ENCODE data around the gene BRAT1. TPM values are rescaled to one million over a fixed set of nuclear protein-coding genes. Genes with fewer than 3 reads are reported as not detected.

Gene BRAT1
- total RNA-seq, 3 donors from 2014 or later, result 20.7 to 27.9 (median 22.1) TPM

DNA sequence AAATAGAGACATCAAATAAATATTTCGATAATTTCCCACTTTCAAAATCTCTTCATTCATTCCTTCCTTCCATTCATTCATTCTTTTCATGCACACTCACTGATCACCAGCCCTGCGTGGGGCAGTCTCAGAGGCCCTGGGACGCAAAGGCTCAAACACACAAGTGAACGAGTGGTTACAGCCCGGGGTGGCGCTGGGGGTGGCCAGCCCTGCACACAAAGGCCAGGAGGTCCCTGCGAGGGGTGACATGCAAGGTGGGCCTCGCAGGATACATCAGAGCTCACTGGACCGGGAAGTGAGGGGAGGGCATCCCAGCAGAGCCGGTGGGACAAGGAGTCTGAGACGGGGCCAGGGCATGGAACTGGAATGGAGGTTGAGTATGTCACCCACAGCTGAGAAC is 46.6 kb upstream of the BRAT1 start:
- TF ChIP-seq, protein P1, sequence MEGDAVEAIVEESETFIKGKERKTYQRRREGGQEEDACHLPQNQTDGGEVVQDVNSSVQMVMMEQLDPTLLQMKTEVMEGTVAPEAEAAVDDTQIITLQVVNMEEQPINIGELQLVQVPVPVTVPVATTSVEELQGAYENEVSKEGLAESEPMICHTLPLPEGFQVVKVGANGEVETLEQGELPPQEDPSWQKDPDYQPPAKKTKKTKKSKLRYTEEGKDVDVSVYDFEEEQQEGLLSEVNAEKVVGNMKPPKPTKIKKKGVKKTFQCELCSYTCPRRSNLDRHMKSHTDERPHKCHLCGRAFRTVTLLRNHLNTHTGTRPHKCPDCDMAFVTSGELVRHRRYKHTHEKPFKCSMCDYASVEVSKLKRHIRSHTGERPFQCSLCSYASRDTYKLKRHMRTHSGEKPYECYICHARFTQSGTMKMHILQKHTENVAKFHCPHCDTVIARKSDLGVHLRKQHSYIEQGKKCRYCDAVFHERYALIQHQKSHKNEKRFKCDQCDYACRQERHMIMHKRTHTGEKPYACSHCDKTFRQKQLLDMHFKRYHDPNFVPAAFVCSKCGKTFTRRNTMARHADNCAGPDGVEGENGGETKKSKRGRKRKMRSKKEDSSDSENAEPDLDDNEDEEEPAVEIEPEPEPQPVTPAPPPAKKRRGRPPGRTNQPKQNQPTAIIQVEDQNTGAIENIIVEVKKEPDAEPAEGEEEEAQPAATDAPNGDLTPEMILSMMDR (IDR thresholded peaks at IDR 0.05), result no peak
- no peak for DNase-seq
- no peaks in the 10 kb centered on the region for H3K4me1 ChIP-seq (ENCODE audit: low read depth)
- H3K4me3 ChIP-seq, result no peak overlapping the region
- no peak for ATAC-seq
- H3K9me3 ChIP-seq, result no peaks in the 10 kb centered on the region
- intact Hi-C loops (cut with DNase I, micrococcal nuclease), result no loop called here
- H3K36me3 ChIP-seq (ENCODE audit: low read depth), result peaks cover 5% of the 10 kb centered on the region

DNA sequence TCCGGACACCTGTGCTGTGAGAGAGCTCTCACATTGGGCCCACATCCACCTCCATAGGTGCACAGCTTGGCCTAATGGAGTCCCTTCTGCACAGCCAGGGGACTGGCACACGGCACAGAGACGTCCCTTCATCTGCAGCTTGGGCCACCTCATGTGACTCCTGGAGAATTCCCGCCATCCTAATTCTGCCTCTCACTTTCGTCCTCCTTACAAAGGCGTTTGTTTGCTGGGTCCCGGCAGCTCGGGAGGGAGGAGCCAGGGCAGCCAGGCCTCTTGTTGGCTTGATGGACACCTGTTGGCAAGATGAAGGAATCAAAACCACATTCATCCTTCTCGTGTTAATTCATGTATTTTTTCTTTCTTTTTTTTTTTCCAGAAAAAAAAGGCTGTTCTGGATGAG is 45.7 kb upstream of the BRAT1 start:
- intact Hi-C loops (cut with DNase I, micrococcal nuclease), result no loop called here
- ATAC-seq (no peak), DNase-seq (peak in 1 of 3 donors; percentile 24)
- H3K4me1 ChIP-seq (ENCODE audit: low read depth), result no peaks in the 10 kb centered on the region
- no peaks in the 10 kb centered on the region for H3K9me3 ChIP-seq
- peaks cover 5% of the 10 kb centered on the region for H3K36me3 ChIP-seq (ENCODE audit: low read depth)
- TF ChIP-seq, protein P1 (IDR thresholded peaks at IDR 0.05), result no peak
- H3K4me3 ChIP-seq, result no peak overlapping the region

DNA sequence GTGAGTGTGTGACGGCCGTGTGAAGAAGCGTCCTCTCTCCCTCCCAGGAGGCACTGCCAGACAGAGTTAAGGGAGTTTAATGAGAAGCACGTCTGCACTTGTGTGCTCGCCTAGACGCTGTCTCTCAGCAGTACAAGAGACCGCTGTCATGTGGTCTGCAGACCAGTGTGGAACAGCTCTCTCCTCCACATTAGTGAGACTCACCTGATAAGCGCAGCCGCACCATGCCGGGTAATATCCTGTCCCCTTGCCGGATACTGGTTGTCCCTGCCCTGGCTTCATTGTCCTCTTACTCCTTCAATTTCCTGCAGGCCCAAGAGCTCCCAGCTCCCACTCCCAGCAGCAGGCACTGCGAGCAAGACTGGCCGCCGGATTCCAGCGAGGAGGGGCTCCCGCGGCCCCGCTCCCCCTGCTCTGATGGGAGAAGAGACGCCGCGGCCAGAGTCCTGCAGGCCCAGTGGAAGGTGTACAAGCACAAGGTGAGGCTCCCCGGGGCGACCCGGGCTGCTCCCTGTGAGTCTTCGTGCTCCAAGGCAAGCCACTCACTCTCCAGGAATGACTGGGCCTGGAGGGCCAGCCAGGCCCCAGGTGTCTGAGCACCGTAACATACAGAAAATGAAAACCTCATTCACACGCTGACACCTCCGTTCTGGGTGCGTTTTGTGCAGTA is 43.0 kb upstream of the BRAT1 start:
- intact Hi-C loops (cut with DNase I, micrococcal nuclease), result no loop called here
- no peak for DNase-seq
- H3K9me3 ChIP-seq, result no peaks in the 10 kb centered on the region
- peaks cover 5% of the 10 kb centered on the region for H3K36me3 ChIP-seq (ENCODE audit: low read depth)
- no peak for ATAC-seq
- TF ChIP-seq, protein P1 (IDR thresholded peaks at IDR 0.05), result no peak
- H3K4me1 ChIP-seq (ENCODE audit: low read depth), result no peaks in the 10 kb centered on the region
- H3K4me3 ChIP-seq, result no peak overlapping the region

DNA sequence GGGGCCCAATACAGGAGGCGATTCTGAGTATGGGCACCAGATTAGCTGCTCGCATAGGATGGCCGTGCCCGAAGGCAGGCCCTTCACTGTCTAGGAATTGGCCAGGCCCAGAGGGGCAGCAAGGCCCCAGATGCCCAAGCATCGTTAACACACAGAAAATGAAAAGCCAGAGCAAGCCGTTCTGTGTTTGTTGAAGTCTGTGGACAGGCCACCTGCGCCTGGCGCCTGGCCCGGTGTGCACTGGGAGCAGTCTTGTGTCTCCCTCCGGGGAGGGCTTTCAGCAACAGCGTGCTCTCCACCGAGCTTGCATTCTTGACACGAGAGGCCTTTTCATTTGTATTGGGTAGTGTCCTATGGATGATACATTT is 41.9 kb upstream of the BRAT1 start:
- Histone ChIP-seq H3K9me3 (no peaks in the 10 kb centered on the region), H3K36me3 (ENCODE audit: low read depth) (peaks cover 5% of the 10 kb centered on the region), H3K4me1 (ENCODE audit: low read depth) (no peaks in the 10 kb centered on the region), H3K4me3 (no peak overlapping the region)
- intact Hi-C loops (cut with DNase I, micrococcal nuclease), result no loop called here
- DNase-seq, result no peak
- no peak for ATAC-seq
- TF ChIP-seq, protein P1 (IDR thresholded peaks at IDR 0.05), result no peak

DNA sequence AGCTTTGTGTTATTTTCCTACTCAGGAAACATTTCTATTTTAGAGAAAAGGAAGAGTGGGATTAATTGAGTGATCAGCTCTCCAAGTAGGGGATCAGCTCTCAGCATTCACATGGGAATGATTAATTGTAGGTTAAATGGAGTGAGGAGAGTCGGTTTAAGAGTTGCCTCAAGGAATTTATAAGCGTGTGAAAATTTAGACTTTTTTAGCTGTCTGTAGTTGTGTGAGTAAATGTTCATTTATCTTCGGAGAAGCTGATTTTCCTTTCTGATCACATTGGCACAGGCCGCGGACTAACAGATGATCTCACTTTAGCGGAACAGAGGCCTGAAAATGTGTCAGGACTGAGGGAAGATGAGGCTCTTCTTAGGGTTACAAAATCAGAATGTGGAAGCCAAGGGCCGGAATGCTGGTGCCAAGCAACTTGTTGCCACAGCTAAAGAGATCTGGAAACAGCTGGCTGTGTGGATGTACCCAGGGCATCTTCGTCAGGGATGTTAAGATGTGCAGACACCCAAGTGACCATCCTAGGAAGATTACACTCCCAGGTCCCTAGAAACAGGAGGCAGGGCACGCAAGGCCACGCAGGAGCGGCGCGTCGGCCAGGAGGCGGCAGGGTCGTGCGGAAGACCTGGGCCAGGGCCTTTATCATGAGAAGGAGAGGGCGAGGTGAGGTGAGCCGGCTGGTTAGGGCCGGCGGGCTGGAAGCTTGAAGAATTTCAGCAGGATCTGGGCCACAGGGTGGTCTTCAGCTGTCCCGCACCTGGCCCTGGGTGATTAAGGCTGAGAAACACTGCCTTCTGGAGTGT is 41.3 kb upstream of the BRAT1 start:
- no peak for ATAC-seq
- intact Hi-C loops (cut with DNase I, micrococcal nuclease), result no loop called here
- H3K4me3 ChIP-seq, result no peak overlapping the region
- peaks cover 5% of the 10 kb centered on the region for H3K36me3 ChIP-seq (ENCODE audit: low read depth)
- DNase-seq, result no peak
- H3K4me1 ChIP-seq (ENCODE audit: low read depth), result no peaks in the 10 kb centered on the region
- TF ChIP-seq, protein P1 (IDR thresholded peaks at IDR 0.05), result no peak
- no peaks in the 10 kb centered on the region for H3K9me3 ChIP-seq

All from mucosa of descending colon (tissue), 3 donors.